Skeletal muscle tissue (tissue), 4 donors: ENCODE measurements around the gene FAM120A. TPM values are rescaled to one million over a fixed set of nuclear protein-coding genes. Genes with fewer than 3 reads are reported as not detected.

Experiments
- H3K27ac ChIP-seq: one replicate; pipeline ENCODE4 v1.7.0; 2013; ENCODE audit warnings: mild to moderate bottlenecking, low read depth, low read length, inconsistent platforms
- H3K27me3 ChIP-seq, 3 donors: one replicate each; pipeline ENCODE4 v1.7.0; 2013; ENCODE audit warnings: low read length in 3 of 3; ENCODE audit not compliant: control insufficient read depth in 3 of 3, insufficient read depth in 3 of 3
- H3K36me3 ChIP-seq, 3 donors: one replicate each; pipeline ENCODE4 v1.7.0; 2013; ENCODE audit warnings: low read length in 3 of 3; ENCODE audit not compliant: control insufficient read depth in 3 of 3, insufficient read depth in 3 of 3
- H3K4me1 ChIP-seq, 3 donors: one replicate each; pipeline ENCODE4 v1.7.0; 2013; ENCODE audit warnings: low read length in 3 of 3, mild to moderate bottlenecking in 3 of 3; ENCODE audit not compliant: control insufficient read depth in 3 of 3, insufficient read depth in 3 of 3
- H3K4me3 ChIP-seq, 3 donors: one replicate each; pipeline ENCODE4 v1.7.0; 2013; ENCODE audit warnings: low read length in 3 of 3
- H3K9ac ChIP-seq, 3 donors: one replicate each; pipeline ENCODE4 v1.7.0; 2013; ENCODE audit warnings: low read length in 3 of 3, mild to moderate bottlenecking in 3 of 3, moderate library complexity in 2 of 3, low read depth in 1 of 3
- H3K9me3 ChIP-seq, 3 donors: one replicate each; pipeline ENCODE4 v1.7.0; 2013; ENCODE audit warnings: low read length in 3 of 3; ENCODE audit not compliant: control insufficient read depth in 3 of 3
- total RNA-seq: library from RNA; depleted of rRNA; stranded (reverse); fragments of >200 nt; gene quantifications from one replicate; pipeline ENCODE4 v1.2.3, GENCODE V29; 2014
- donor health status: Osteomylitis.

The FAM120A gene
- total RNA-seq, 1 donor from 2014 or later = 111 TPM

- no peak overlapping the region for H3K27ac ChIP-seq
- no peak overlapping the region for H3K4me3 ChIP-seq
- no peaks in the 10 kb centered on the region for H3K9me3 ChIP-seq
- peaks cover 0 to 5% (median 3%) of the 10 kb centered on the region in 3 donors for H3K36me3 ChIP-seq
- H3K9ac ChIP-seq = no peak overlapping the region
- H3K27me3 ChIP-seq = no peaks in the 10 kb centered on the region
- peaks cover 23 to 39% (median 35%) of the 10 kb centered on the region in 3 donors for H3K4me1 ChIP-seq
These were observed 16.0 kb downstream of the FAM120A start for GRCh38 chr9:93467462-93467861.

GRCh38 chr9:93468763-93469456 is 17.4 kb downstream of the FAM120A start:
- peak overlapping the region; percentile 3 to 34 (median 29) for H3K4me3 ChIP-seq
- peaks cover 0 to 5% (median 5%) of the 10 kb centered on the region in 3 donors for H3K36me3 ChIP-seq
- peak overlapping the region; percentile 49 for H3K27ac ChIP-seq
- no peaks in the 10 kb centered on the region for H3K27me3 ChIP-seq
- H3K9me3 ChIP-seq = no peaks in the 10 kb centered on the region
- peak overlapping the region; percentile 8 to 55 (median 10) for H3K9ac ChIP-seq
- H3K4me1 ChIP-seq = peaks cover 23 to 39% (median 35%) of the 10 kb centered on the region in 3 donors

GRCh38 chr9:93470391-93470790 is 18.9 kb downstream of the FAM120A start:
- H3K9ac ChIP-seq = no peak overlapping the region
- no peak overlapping the region for H3K4me3 ChIP-seq
- no peak overlapping the region for H3K27ac ChIP-seq
- no peaks in the 10 kb centered on the region for H3K9me3 ChIP-seq
- no peaks in the 10 kb centered on the region for H3K27me3 ChIP-seq
- H3K36me3 ChIP-seq = peaks cover 0 to 5% (median 5%) of the 10 kb centered on the region in 3 donors
- H3K4me1 ChIP-seq = peaks cover 23 to 40% (median 33%) of the 10 kb centered on the region in 3 donors

DNA sequence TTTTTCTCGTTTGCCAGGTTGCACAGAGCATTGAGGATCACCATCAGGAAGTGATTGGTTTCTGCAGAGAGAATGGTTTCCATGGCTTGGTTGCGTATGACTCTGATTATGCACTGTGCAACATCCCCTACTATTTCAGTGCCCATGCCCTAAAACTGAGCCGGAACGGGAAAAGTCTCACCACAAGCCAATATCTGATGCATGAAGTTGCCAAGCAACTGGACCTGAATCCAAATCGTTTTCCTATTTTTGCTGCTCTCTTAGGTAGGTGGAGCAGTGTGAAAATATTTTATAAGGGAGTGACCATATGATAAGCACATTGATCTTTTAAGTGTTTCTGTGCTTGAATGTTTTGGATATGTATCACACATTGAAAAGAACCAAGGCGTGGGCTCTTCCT is 19.6 kb downstream of the FAM120A start:
- Histone ChIP-seq H3K9ac (no peak overlapping the region), H3K9me3 (no peaks in the 10 kb centered on the region), H3K27ac (no peak overlapping the region), H3K27me3 (no peaks in the 10 kb centered on the region), H3K36me3 (peaks cover 0 to 5% (median 5%) of the 10 kb centered on the region in 3 donors), H3K4me3 (no peak overlapping the region), H3K4me1 (peaks cover 18 to 40% (median 34%) of the 10 kb centered on the region in 3 donors)

DNA sequence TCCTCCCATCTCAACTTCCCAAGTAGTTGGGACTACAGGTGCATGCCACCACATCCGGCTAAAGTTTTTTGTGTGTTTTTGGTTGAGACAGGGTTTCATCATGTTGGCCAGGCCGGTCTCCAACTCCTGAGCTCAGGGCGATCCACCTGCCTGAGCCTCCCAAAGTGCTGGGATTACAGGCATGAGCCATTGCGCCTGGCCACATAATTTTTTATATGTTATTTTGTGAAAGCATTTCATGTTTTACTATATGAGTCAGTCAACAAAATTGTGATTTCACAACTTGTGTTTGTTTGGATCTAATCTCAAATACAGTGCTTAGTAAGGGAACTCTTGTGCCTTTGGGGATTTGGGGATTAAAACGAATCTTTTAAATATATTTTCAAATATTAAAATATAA is 21.9 kb downstream of the FAM120A start:
- no peak overlapping the region for H3K9ac ChIP-seq
- peaks cover 10 to 28% (median 26%) of the 10 kb centered on the region in 3 donors for H3K4me1 ChIP-seq
- H3K9me3 ChIP-seq = no peaks in the 10 kb centered on the region
- no peak overlapping the region for H3K27ac ChIP-seq
- no peaks in the 10 kb centered on the region for H3K27me3 ChIP-seq
- peaks cover 0 to 8% (median 5%) of the 10 kb centered on the region in 3 donors for H3K36me3 ChIP-seq
- no peak overlapping the region for H3K4me3 ChIP-seq

DNA sequence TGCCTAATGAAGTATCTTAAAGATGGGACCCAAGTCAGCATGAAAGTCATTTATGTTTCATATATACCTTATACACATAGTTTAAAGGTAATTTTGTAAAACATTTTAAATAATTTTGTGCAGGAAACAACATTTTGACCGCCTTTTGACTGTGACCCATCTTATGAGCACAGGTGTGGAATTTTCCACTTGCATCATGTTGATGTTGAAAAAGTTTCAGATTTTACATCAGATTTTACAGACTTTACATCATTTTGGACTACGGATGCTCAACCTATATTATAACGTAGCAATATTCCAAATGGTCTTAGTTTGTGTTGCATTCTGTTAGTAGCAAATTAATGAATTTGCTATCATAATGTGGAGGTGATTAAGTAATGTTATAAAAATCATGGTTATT is 23.6 kb downstream of the FAM120A start:
- Histone ChIP-seq H3K27me3 (no peaks in the 10 kb centered on the region), H3K4me3 (no peak overlapping the region), H3K9me3 (no peaks in the 10 kb centered on the region), H3K27ac (no peak overlapping the region), H3K36me3 (peaks cover 0 to 8% (median 5%) of the 10 kb centered on the region in 3 donors), H3K9ac (no peak overlapping the region), H3K4me1 (peaks cover 9 to 28% (median 20%) of the 10 kb centered on the region in 3 donors)

GRCh38 chr9:93475856-93476255 is 24.4 kb downstream of the FAM120A start:
- H3K27ac ChIP-seq = no peak overlapping the region
- no peaks in the 10 kb centered on the region for H3K27me3 ChIP-seq
- no peak overlapping the region for H3K4me3 ChIP-seq
- no peaks in the 10 kb centered on the region for H3K9me3 ChIP-seq
- H3K36me3 ChIP-seq = peaks cover 0 to 8% (median 5%) of the 10 kb centered on the region in 3 donors
- H3K9ac ChIP-seq = peak overlapping the region in 1 of 3 donors; percentile 27
- H3K4me1 ChIP-seq = peaks cover 11 to 33% (median 17%) of the 10 kb centered on the region in 3 donors

- H3K9me3 ChIP-seq = no peaks in the 10 kb centered on the region
- no peak overlapping the region for H3K27ac ChIP-seq
- H3K9ac ChIP-seq = no peak overlapping the region
- peaks cover 0 to 5% (median 0%) of the 10 kb centered on the region in 3 donors for H3K36me3 ChIP-seq
- H3K4me3 ChIP-seq = no peak overlapping the region
- peaks cover 12 to 28% (median 13%) of the 10 kb centered on the region in 3 donors for H3K4me1 ChIP-seq
- H3K27me3 ChIP-seq = no peaks in the 10 kb centered on the region
These were observed 25.4 kb downstream of the FAM120A start for GRCh38 chr9:93476924-93477323.

DNA sequence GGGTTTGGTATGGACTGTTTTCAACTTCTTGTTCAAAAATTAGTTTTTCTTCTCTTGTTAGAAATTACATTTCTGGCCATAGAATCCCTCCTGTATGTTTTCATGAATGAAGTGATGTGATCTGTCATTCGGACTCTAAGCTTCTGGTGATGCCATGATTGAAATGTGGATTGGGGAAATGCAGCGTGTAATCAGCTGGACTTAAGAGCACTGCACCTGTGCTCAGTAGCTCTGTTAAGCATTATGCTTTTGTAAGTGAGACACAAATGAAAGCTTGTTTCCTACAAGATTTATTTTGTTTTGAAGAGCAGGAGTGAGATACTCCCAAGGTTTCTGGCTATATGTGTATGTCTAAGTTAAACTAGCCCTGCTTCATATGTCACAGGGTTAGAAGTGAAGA is 25.9 kb downstream of the FAM120A start:
- peaks cover 0 to 5% (median 0%) of the 10 kb centered on the region in 3 donors for H3K36me3 ChIP-seq
- peaks cover 12 to 28% (median 13%) of the 10 kb centered on the region in 3 donors for H3K4me1 ChIP-seq
- no peaks in the 10 kb centered on the region for H3K27me3 ChIP-seq
- H3K9me3 ChIP-seq = no peaks in the 10 kb centered on the region
- H3K27ac ChIP-seq = no peak overlapping the region
- no peak overlapping the region for H3K9ac ChIP-seq
- H3K4me3 ChIP-seq = no peak overlapping the region

DNA sequence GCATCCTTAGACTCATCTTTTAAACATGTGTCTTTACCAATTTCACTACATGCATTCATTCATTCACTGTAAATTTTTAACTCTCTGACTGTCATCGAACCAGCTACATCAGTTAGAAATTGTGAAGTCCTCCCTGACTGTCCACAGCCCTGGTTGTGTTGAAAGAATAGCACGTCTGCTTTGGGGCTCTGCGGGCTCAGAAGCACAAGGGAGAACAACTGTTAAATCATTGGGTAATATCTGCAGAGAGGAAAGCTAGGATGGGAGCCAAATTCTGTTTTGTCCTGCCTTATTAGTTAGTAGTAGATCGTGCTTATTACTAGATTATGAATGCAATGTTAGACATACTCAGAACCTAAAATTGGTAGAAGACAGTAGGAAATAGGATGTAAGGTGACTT is 28.2 kb downstream of the FAM120A start:
- H3K27ac ChIP-seq = no peak overlapping the region
- no peak overlapping the region for H3K4me3 ChIP-seq
- H3K4me1 ChIP-seq = peaks cover 15 to 32% (median 15%) of the 10 kb centered on the region in 3 donors
- no peaks in the 10 kb centered on the region for H3K9me3 ChIP-seq
- H3K9ac ChIP-seq = no peak overlapping the region
- H3K36me3 ChIP-seq = peaks cover 0 to 9% (median 4%) of the 10 kb centered on the region in 3 donors
- H3K27me3 ChIP-seq = no peaks in the 10 kb centered on the region
